ENCODE measurements around the gene UBE2D1.
A peak's percentile ranks its signal among the peaks of the same experiment; 100 is the strongest.

UBE2D1 gene

GRCh38 chr10:58373442-58373827 lies 38.6 kb downstream of the UBE2D1 start:
- no peak overlapping the region for H3K4me3 ChIP-seq (ENCODE audit: low read depth, low read length)
- TF ChIP-seq CTCF (IDR thresholded peaks at IDR 0.05; ENCODE audit: low read depth, low read length) = no peak

GRCh38 chr10:58382489-58382995 lies 47.7 kb downstream of the UBE2D1 start:
- no peak for TF ChIP-seq CTCF (IDR thresholded peaks at IDR 0.05; ENCODE audit: low read depth, low read length)
- H3K4me3 ChIP-seq (ENCODE audit: low read depth, low read length) = no peak overlapping the region

- no peak for TF ChIP-seq CTCF (IDR thresholded peaks at IDR 0.05; ENCODE audit: low read depth, low read length)
- peak overlapping the region; percentile 97 for H3K4me3 ChIP-seq (ENCODE audit: low read depth, low read length)
Observed at GRCh38 chr10:58384095-58384494, 49.3 kb downstream of the UBE2D1 start.

GRCh38 chr10:58384544-58384998 lies 49.8 kb downstream of the UBE2D1 start:
- TF ChIP-seq CTCF (IDR thresholded peaks at IDR 0.05; ENCODE audit: low read depth, low read length) = no peak
- H3K4me3 ChIP-seq (ENCODE audit: low read depth, low read length) = peak overlapping the region; percentile 97

GRCh38 chr10:58384999-58385783 lies 50.4 kb downstream of the UBE2D1 start, which contains the start of gene TFAM:
Gene TFAM (plus strand): TSS chr10:58385410. CDS start chr10:58385548, 138 bp downstream.
- TF ChIP-seq CTCF (IDR thresholded peaks at IDR 0.05; ENCODE audit: low read depth, low read length) = peak; percentile 19; the same call in 1 of the 2 replicates
- peak within 1 kb of the TSS; percentile 97 for H3K4me3 ChIP-seq (ENCODE audit: low read depth, low read length)

- no peak for TF ChIP-seq CTCF (IDR thresholded peaks at IDR 0.05; ENCODE audit: low read depth, low read length)
- peak overlapping the region; percentile 97 for H3K4me3 ChIP-seq (ENCODE audit: low read depth, low read length)
Observed at GRCh38 chr10:58385784-58386112, 50.9 kb downstream of the UBE2D1 start.

- TF ChIP-seq CTCF (IDR thresholded peaks at IDR 0.05; ENCODE audit: low read depth, low read length) = no peak
Observed at GRCh38 chr10:58389024-58389423, 54.2 kb downstream of the UBE2D1 start.

More at GRCh38 chr10:58389024-58389423, 54.2 kb downstream of the UBE2D1 start:
- no peak overlapping the region for H3K4me3 ChIP-seq (ENCODE audit: low read depth, low read length)
